ENCODE results near the gene DCAF6. TPM values are rescaled to one million over a fixed set of nuclear protein-coding genes. Genes with fewer than 3 reads are reported as not detected.

DCAF6 gene
- total RNA-seq, 2 donors from 2014 or later, result 21.4 to 32.3 TPM

GRCh38 chr1:167922611-167923074 lies 13.8 kb upstream of the DCAF6 start:
- WGBS, 2 experiments (ENCODE audit: insufficient coverage in 1 of 2, insufficient read length in 1 of 2), result 100% methylated on average over 1 of the region's 1 CpG; no CpG with 5 or more reads in 1 of the 2 experiments
- TF ChIP-seq CTCF (conservative IDR thresholded peaks at IDR 0.05), result no peak
- Histone ChIP-seq H3K27me3 (ENCODE audit: control insufficient read depth, insufficient read depth, low read length, poor library complexity, severe bottlenecking) (no peaks in the 10 kb centered on the region), H3K36me3 (ENCODE audit: control insufficient read depth, insufficient read depth, low read length) (peaks cover 21% of the 10 kb centered on the region), H3K9ac (ENCODE audit: extremely low read depth, low read length, poor library complexity, severe bottlenecking) (no peak overlapping the region), H3K4me3 (ENCODE audit: low read length) (no peak overlapping the region), H3K27ac (ENCODE audit: low read depth, low read length) (no peak overlapping the region), H3K9me3 (ENCODE audit: control insufficient read depth, low read length) (no peaks in the 10 kb centered on the region), H3K4me1 (ENCODE audit: control insufficient read depth, insufficient read depth, low read length) (peaks cover 5% of the 10 kb centered on the region)
- DNase-seq, result no peak
- H3K4me3 Mint-ChIP-seq, result no peak overlapping the region
- H3K36me3 Mint-ChIP-seq (ENCODE audit: low read depth), result peaks cover 4% of the 10 kb centered on the region
- H3K27me3 Mint-ChIP-seq (ENCODE audit: insufficient read depth), result no peaks in the 10 kb centered on the region
- peaks cover 17% of the 10 kb centered on the region for H3K4me1 Mint-ChIP-seq
- H3K9me3 Mint-ChIP-seq, result no peaks in the 10 kb centered on the region
- no peak overlapping the region for H3K27ac Mint-ChIP-seq

GRCh38 chr1:167923324-167924056 lies 13.0 kb upstream of the DCAF6 start:
- Histone ChIP-seq H3K4me1 (ENCODE audit: control insufficient read depth, insufficient read depth, low read length) (peaks cover 5% of the 10 kb centered on the region), H3K4me3 (ENCODE audit: low read length) (no peak overlapping the region), H3K36me3 (ENCODE audit: control insufficient read depth, insufficient read depth, low read length) (peaks cover 15% of the 10 kb centered on the region), H3K27me3 (ENCODE audit: control insufficient read depth, insufficient read depth, low read length, poor library complexity, severe bottlenecking) (no peaks in the 10 kb centered on the region), H3K27ac (ENCODE audit: low read depth, low read length) (no peak overlapping the region), H3K9me3 (ENCODE audit: control insufficient read depth, low read length) (no peaks in the 10 kb centered on the region), H3K9ac (ENCODE audit: extremely low read depth, low read length, poor library complexity, severe bottlenecking) (no peak overlapping the region)
- Mint-ChIP-seq H3K27me3 (ENCODE audit: insufficient read depth) (no peaks in the 10 kb centered on the region), H3K9me3 (no peaks in the 10 kb centered on the region), H3K4me3 (no peak overlapping the region), H3K27ac (no peak overlapping the region), H3K36me3 (ENCODE audit: low read depth) (no peaks in the 10 kb centered on the region), H3K4me1 (peaks cover 19% of the 10 kb centered on the region)
- TF ChIP-seq CTCF (conservative IDR thresholded peaks at IDR 0.05), result no peak
- WGBS, 2 experiments (ENCODE audit: insufficient coverage in 1 of 2, insufficient read length in 1 of 2), result 71 to 96% methylated on average over 1 to 3 of the region's 3 CpGs
- no peak for DNase-seq

- no peak overlapping the region for H3K27ac Mint-ChIP-seq
- TF ChIP-seq CTCF (conservative IDR thresholded peaks at IDR 0.05), result no peak
- Histone ChIP-seq H3K4me1 (ENCODE audit: control insufficient read depth, insufficient read depth, low read length) (peaks cover 5% of the 10 kb centered on the region), H3K27ac (ENCODE audit: low read depth, low read length) (no peak overlapping the region), H3K9ac (ENCODE audit: extremely low read depth, low read length, poor library complexity, severe bottlenecking) (no peak overlapping the region), H3K4me3 (ENCODE audit: low read length) (no peak overlapping the region), H3K36me3 (ENCODE audit: control insufficient read depth, insufficient read depth, low read length) (peaks cover 13% of the 10 kb centered on the region), H3K27me3 (ENCODE audit: control insufficient read depth, insufficient read depth, low read length, poor library complexity, severe bottlenecking) (no peaks in the 10 kb centered on the region), H3K9me3 (ENCODE audit: control insufficient read depth, low read length) (no peaks in the 10 kb centered on the region)
- no peaks in the 10 kb centered on the region for H3K36me3 Mint-ChIP-seq (ENCODE audit: low read depth)
- no peak overlapping the region for H3K4me3 Mint-ChIP-seq
- WGBS, 2 experiments (ENCODE audit: insufficient coverage in 1 of 2, insufficient read length in 1 of 2), result 87% methylated on average over 2 of the region's 2 CpGs; no CpG with 5 or more reads in 1 of the 2 experiments
- H3K9me3 Mint-ChIP-seq, result no peaks in the 10 kb centered on the region
- no peaks in the 10 kb centered on the region for H3K27me3 Mint-ChIP-seq (ENCODE audit: insufficient read depth)
- DNase-seq, result no peak
- peaks cover 19% of the 10 kb centered on the region for H3K4me1 Mint-ChIP-seq
These were observed 12.4 kb upstream of the DCAF6 start for GRCh38 chr1:167924102-167924501.

Measured in endodermal cell (in vitro differentiated cells).